Middle frontal gyrus (tissue), 1 donor: ENCODE measurements around the gene TBC1D23.
"Not testable (repeated sequence)": the region's sequence is repeated elsewhere in the genome, so short reads cannot be mapped to it uniquely, and the experiment has no call there.

Experiments
- DNase-seq: peaks from one replicate; pipeline ENCODE4 v3.0.0-alpha.2; 2015; ENCODE audit warnings: low spot score; ENCODE audit errors: extremely low spot score

TBC1D23 gene

GRCh38 chr3:100348727-100349126 lies 87.9 kb downstream of the TBC1D23 start:
- no peak for DNase-seq

DNA sequence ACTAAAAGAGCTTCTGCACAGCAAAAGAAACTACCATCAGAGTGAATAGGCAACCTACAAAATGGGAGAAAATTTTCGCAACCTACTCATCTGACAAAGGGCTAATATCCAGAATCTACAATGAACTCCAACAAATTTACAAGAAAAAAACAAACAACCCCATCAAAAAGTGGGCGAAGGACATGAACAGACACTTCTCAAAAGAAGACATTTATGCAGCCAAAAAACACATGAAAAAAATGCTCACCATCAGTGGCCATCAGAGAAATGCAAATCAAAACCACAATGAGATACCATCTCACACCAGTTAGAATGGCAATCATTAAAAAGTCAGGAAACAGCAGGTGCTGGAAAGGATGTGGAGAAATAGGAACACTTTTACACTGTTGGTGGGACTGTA lies 91.0 kb downstream of the TBC1D23 start:
- DNase-seq: not testable (repeated sequence)

GRCh38 chr3:100352296-100353231 lies 91.8 kb downstream of the TBC1D23 start:
- no peak for DNase-seq

- DNase-seq: no peak
Observed at GRCh38 chr3:100354850-100355249, 94.1 kb downstream of the TBC1D23 start.

DNA sequence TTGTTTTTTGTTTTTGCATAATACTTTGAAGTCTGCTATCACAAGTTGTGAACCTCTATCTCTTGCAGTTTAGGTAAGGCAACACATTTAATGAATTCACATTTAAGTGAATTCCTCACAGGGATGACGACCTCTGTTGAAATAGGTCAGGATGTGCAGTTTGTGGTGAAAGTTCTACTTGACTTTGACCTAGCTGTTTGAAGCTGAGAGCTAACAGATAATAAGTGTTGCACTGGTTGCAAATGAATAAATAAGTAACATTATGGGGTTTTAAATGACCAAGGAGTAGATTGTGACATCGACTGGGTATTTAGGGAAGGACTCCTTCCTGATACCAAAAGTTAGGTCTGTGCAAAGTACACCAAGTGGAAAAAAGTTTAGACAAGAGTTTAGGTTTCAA lies 97.6 kb downstream of the TBC1D23 start:
- DNase-seq: no peak

DNA sequence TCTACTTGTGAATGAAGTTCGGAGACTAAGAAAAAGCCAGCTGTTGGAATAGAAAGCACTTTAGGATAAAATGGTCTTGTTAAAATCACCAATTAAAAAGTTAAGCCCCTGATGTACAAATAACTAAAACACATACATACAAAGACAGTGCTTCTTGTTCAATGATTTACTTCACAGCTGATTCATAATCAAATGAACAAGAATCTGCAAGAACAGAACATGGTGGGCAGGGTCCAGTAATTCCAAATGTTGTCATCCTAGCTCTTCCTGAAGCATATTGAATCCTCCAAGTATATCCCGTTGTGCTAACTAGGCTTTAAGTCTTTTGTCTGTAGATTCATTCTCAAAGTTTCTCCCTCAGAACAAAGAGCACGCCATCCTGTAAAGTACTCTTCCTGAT lies 98.2 kb downstream of the TBC1D23 start:
- no peak for DNase-seq

DNA sequence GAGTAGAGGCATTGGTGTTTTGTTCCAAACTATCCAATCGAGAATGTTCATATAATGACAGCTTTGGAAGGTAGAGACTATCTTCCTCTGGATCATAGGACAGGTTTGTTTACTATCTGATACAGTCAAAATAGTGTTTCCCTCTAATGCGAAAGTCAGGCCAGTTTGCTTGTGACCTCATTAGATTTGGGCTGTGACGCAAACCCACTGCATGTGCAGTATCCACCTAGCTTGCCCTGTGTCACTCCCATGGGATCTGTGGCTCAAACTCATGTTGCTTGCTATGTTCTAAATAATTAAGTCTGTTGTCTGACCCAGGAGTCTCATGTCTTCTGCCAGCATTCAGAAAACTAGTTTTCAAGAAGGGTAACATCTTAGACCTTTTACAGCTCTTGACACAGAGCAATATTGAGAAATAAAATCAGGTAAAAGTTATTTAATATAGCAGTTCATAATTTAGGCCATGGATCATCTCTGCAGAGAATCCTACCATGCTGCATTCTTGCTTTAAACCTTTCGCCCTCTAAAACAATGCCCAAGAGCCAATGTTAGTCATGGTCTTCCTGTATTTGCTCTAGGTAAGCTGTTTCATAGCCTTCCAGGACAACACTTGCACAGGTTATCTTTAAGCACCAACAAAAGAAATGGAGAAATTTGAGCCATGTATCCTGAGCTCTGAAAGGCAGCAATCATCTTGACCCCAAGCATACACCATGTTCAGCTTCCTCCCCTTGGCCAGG lies 100.1 kb downstream of the TBC1D23 start:
- no peak for DNase-seq

DNA sequence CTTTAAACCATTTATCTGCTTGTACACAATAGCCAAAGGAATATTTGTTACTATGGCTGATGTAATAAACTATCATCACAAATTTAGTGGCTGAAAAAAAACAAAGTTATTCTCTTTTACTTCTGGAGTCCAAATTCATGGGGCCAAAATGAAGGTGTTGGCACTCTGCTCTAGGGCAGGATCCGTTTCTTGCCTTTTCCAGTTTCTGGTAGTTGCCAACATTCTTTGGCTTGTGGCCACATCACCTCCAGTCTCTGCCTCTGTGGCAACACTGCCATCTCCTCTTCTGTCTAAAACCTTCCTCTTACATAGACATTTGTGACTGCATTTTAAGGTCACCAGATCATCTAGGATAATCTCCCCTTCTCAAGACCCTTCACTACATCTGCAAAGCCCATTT lies 101.1 kb downstream of the TBC1D23 start:
- DNase-seq: no peak

DNA sequence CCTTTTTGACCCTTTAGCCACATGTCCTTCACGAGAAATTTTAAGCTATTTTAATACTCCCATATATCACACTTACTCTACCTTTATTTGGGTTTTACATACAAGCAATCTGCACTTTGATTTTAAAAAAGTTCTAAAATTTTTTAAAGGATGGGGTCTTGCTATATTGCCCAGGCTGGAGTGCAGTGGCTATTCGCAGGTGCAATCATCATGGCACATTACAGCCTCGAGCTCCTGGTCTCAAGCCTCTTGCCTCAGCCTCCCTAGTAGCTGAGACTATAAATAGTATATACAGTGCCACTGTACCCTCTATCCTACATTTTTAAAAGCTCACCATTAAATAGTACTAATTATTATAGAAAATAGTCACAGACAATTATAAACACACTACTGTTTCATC lies 103.6 kb downstream of the TBC1D23 start:
- DNase-seq: no peak

DNA sequence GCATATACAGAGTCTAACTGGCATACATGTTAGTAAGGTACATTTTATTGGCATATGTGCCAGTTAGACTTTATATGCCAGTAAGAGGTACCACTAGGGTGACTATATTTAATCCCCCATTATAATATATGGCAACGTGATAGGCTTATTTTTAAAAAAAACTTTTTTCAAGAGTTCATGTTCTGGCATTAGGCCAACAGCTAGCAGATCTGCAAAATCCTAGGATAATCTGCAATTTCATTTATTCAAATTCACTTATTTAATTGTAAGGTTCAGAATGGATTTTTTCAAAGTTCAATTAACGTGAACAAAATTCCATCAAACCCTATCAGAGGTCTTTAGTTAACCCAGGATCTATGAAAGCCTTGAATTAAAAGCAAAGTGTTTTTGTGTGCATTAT lies 105.6 kb downstream of the TBC1D23 start:
- no peak for DNase-seq

DNA sequence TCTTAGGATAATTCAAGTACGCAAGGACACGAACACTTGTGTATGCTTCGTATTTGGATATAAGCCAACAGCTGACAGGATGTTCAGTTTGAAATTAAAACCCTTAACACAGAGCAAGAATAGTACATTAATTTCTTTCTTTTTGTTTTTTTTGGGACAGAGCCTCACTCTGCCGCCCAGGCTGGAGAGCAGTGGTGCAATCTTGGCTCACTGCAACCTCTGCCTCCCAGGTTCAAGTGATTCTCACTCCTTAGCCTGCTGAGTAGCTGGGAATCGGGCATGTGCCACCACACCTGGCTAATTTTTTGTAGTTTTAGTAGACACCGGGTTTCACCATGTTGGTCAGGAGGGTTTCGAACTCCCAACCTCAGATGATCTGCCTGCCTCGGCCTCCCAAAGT lies 107.6 kb downstream of the TBC1D23 start:
- DNase-seq: no peak

- no peak for DNase-seq
Observed at GRCh38 chr3:100370756-100371155, 110.0 kb downstream of the TBC1D23 start.

DNA sequence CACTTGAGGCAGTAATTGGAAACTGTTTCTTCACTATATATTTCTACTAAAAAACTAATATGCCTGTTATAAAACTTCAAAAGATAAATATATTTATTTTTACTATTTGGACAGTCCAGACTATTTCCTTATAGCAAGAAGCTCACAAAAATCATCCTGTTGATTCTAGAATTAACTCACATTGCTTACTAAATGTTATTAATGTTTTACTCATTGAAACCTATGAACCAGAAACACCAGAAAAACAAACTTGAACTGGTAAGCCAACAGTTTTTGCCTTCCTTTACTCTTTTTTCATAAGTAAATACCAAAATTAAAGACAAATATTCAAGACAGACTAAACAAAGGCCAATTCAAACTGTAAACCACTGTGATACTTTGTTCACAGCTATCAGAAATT lies 113.7 kb downstream of the TBC1D23 start:
- no peak for DNase-seq
